Lung (tissue), 10 donors: Measurements from ENCODE around the gene NBPF9. TPM values are rescaled to one million over a fixed set of nuclear protein-coding genes. Genes with fewer than 3 reads are reported as not detected.
"Not testable (repeated sequence)": the region's sequence is repeated elsewhere in the genome, so short reads cannot be mapped to it uniquely, and the experiment has no call there.

ENCODE experiments used
- ATAC-seq: fragments of 200-7000 bp; cut with Tn5 transposase; one replicate; pipeline ENCODE4 v1.9.1; 2020; ENCODE audit warnings: moderate number of reproducible peaks; ENCODE audit not compliant: insufficient read depth, low FRiP score
- DNase-seq, 3 donors: peaks; one replicate each; pipeline ENCODE4 v3.0.0-alpha.2; 2013 to 2017
- H3K27ac ChIP-seq, 2 donors: one replicate each; pipeline ENCODE4 v1.5.1; 2013; ENCODE audit warnings: mild to moderate bottlenecking in 2 of 2, moderate library complexity in 2 of 2, control low read depth in 1 of 2, inconsistent platforms in 1 of 2, low read depth in 1 of 2, low read length in 1 of 2
- H3K27me3 ChIP-seq, 3 donors: one replicate each; pipeline ENCODE4 v1.5.1; 2013; ENCODE audit warnings: low read length in 2 of 3; ENCODE audit not compliant: control insufficient read depth in 3 of 3, insufficient read depth in 3 of 3
- H3K36me3 ChIP-seq, 4 donors: one replicate each; pipeline ENCODE4 v1.5.1; 2013; ENCODE audit warnings: low read length in 4 of 4, mild to moderate bottlenecking in 1 of 4, moderate library complexity in 1 of 4; ENCODE audit not compliant: control insufficient read depth in 4 of 4, insufficient read depth in 4 of 4
- H3K4me1 ChIP-seq, 5 donors: one replicate each; pipeline ENCODE4 v1.5.1; 2013; ENCODE audit warnings: low read length in 5 of 5, mild to moderate bottlenecking in 2 of 5, moderate library complexity in 1 of 5; ENCODE audit not compliant: control insufficient read depth in 5 of 5, insufficient read depth in 5 of 5
- H3K4me3 ChIP-seq: one replicate; pipeline ENCODE4 v1.5.1; 2013; ENCODE audit warnings: mild to moderate bottlenecking, control low read depth, moderate library complexity
- H3K9ac ChIP-seq, 2 donors: one replicate each; pipeline ENCODE4 v1.5.1; 2013; ENCODE audit warnings: low read length in 2 of 2, control low read depth in 1 of 2; ENCODE audit not compliant: insufficient read depth in 1 of 2
- H3K9me3 ChIP-seq, 4 donors: one replicate each; pipeline ENCODE4 v1.5.1; 2013; ENCODE audit warnings: low read length in 3 of 4, mild to moderate bottlenecking in 1 of 4, moderate library complexity in 1 of 4; ENCODE audit not compliant: control insufficient read depth in 4 of 4, insufficient read depth in 3 of 4
- WGBS, 2 donors: extraction: QIAGEN DNeasy Blood & Tissue Kit; methylation state at CpG; one replicate each; pipeline ENCODE4 v1.1.7; 2013; 5-methylcytosine and 5-hydroxymethylcytosine counted together
- polyA plus RNA-seq, 2 donors: library from polyadenylated mRNA; stranded (reverse); fragments of 200-250 nt; gene quantifications; one replicate each; pipeline ENCODE4 v1.2.1, GENCODE V29; 2013
- total RNA-seq, 2 donors: library from RNA; depleted of rRNA in 1 of 2; stranded (reverse); fragments of >200 nt in 1 of 2; gene quantifications; one replicate each; pipeline ENCODE4 v1.2.1, GENCODE V29; 2014 to 2021
- donor health status: Bipolar disorder and iron deficiency.
- donor health status: healthy.
- donor health status: DM: yes; HTN: yes; CAD: no.

Gene NBPF9
- total and polyA plus RNA-seq, 4 donors = 9.5 to 35.4 (median 18.1) TPM

DNA sequence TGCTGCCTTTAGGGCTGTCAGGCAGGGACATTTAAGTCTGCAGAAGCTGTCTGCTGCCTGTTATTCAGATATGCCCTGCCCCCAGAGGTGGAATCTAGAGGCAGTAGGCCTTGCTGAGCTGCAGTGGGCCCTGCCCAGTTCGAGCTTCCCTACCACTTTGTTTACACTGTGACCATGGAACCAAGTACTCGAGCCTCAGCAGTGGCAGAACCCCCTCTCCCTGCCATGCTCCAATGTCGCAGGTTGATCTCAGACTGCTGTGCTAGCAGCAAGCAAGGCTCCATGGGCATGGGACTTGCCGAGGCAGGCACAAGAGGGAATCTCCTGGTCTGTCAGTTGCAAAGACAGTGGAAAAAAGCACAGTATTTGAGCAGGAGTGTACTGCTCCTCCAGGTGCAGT lies 60.3 kb downstream of the NBPF9 start:
- WGBS, 2 donors = 81 to 92% methylated on average over 2 to 4 of the region's 4 CpGs
- not testable (repeated sequence) for H3K27ac ChIP-seq, H3K4me3 ChIP-seq, DNase-seq, H3K27me3 ChIP-seq, H3K9me3 ChIP-seq, H3K36me3 ChIP-seq, H3K4me1 ChIP-seq, H3K9ac ChIP-seq, ATAC-seq

DNA sequence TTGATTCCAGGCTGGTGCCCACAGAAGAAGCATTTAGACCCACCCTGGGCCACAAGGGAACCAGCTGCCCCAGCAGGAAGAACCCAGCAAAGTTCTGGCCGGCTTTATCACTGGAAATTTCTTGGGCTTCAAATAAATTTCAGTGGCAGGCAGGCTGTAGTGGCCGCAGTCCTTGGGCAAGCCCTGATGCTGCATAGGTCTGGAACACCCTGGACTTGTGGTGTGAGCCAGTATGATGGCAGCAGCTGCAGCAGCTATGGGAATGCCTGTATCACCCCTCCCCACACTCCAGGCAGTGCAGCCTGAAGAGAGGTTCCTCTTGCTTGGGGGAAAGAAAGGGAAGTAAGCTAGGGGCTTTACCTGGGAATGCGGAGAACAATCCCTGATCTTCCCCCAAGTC lies 69.4 kb downstream of the NBPF9 start:
- not testable (repeated sequence) for H3K4me3 ChIP-seq, DNase-seq, H3K36me3 ChIP-seq, H3K9me3 ChIP-seq, H3K4me1 ChIP-seq, H3K27ac ChIP-seq, H3K9ac ChIP-seq, ATAC-seq, H3K27me3 ChIP-seq
- WGBS, 2 donors = 83 to 86% methylated on average over 1 to 2 of the region's 3 CpGs

DNA sequence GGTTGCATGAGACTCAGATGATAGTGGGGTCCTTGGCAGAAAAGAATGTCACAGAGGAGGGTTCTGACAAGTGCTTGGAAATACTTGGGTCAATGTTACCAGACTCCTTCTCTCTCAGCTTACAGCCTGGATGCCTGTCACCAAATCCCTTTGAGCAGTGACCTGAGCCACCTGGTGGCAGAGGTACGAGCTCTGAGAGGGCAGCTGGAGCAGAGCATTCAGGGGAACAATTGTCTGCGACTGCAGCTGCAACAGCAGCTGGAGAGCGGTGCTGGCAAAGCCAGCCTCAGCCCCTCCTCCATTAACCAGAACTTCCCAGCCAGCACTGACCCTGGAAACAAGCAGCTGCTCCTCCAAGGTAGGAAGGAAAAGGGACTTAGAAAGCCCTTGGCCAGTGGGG lies 79.0 kb downstream of the NBPF9 start:
- H3K9ac ChIP-seq, ATAC-seq: not testable (repeated sequence)
- WGBS, 2 donors = no CpG with 5 or more reads among the region's 3 CpGs

DNA sequence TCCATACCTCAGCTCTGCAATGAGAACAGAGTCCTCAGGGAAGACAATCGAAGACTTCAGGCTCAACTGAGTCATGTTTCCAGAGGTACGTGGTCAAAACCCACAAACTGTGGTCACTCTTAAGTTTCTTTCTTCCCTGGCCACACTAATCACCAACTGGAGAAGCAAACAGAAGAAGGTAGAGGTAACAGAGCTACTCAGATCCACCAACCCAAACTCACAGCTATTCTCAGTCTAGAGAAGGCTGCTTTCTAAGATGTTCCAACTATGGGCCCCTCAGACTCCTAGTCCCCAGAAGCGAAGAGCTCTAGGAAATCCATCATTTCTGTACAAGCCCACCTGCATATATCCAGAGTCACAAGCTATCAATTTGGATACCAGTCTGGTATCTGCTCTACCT lies 84.8 kb downstream of the NBPF9 start:
- H3K27ac ChIP-seq, H3K36me3 ChIP-seq, H3K4me3 ChIP-seq, DNase-seq, H3K4me1 ChIP-seq, H3K27me3 ChIP-seq, H3K9me3 ChIP-seq, H3K9ac ChIP-seq, ATAC-seq: not testable (repeated sequence)
- WGBS, 2 donors = 81 to 86% methylated on average over 2 of the region's 3 CpGs

More for the DNA sequence above, 79.0 kb downstream of the NBPF9 start:
- not testable (repeated sequence) for H3K27ac ChIP-seq, H3K4me3 ChIP-seq, H3K4me1 ChIP-seq, H3K27me3 ChIP-seq, H3K36me3 ChIP-seq, H3K9me3 ChIP-seq, DNase-seq

DNA sequence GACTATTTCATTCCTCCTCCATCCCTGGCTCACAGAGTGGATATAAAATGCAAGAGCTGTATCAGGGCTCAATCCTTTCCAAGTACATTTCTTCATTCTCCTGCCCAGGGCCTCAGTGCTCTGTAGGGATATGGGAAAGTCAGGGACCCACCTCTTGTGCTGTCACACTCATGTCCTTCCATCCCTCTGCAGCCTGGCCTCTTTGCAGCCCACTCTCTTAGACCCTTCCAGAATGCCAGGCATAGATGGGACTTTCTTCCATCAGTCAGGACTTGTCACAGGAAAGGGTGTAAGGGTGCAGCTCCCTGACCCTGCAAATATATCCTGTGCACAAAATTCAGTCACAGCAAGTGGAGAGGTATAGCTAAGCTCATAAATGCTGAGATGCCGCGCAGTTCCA lies 86.7 kb downstream of the NBPF9 start:
- H3K4me3 ChIP-seq, ATAC-seq: not testable (repeated sequence)
- 100% methylated on average over 2 of the region's 2 CpGs for WGBS, 2 donors

DNA sequence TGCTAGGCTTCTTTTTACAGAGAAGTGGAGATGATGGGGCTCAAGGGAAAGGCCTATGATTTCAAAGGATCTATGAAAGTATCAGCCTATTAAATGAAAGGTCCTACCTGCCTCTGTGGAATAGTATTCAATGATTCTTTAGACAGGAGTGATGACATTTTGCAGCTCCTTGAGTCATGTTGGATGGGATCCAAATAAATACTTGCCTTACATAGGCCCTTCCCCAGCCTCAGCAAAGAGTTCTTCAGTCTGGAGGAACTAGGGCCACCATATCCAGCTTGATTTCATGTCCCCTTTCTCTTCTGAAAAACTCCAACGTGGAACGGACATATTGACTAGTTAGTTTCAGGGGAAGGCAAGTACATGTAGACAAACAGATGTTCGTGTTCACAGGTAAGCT lies 87.8 kb downstream of the NBPF9 start:
- H3K9ac ChIP-seq, ATAC-seq, H3K9me3 ChIP-seq, H3K27ac ChIP-seq, H3K27me3 ChIP-seq, DNase-seq, H3K36me3 ChIP-seq, H3K4me1 ChIP-seq, H3K4me3 ChIP-seq: not testable (repeated sequence)
- WGBS, 2 donors = 85 to 89% methylated on average over 3 of the region's 3 CpGs

More for the DNA sequence above, 86.7 kb downstream of the NBPF9 start:
- H3K4me1 ChIP-seq, H3K9ac ChIP-seq, H3K36me3 ChIP-seq, H3K27me3 ChIP-seq, H3K27ac ChIP-seq, DNase-seq, H3K9me3 ChIP-seq: not testable (repeated sequence)

DNA sequence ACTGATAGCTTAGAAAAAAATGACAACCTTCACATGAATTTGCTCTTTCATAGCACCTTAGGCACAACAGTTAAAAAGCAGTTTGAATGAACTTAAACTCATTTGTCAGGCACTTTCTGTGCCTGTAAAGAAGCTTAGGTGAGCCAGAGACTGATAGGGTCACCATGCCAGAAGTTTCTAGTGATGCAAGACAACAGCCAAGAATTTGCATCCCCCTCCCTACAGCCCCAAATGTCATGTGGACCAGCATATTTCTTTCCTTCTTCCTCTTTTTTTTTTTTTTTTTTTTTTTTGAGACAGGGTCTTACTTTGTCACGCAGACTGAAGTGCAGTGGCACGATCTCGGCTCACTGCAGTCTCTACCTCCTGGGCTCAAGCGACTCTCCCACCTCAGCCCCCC lies 89.8 kb downstream of the NBPF9 start:
- not testable (repeated sequence) for H3K27ac ChIP-seq, DNase-seq, H3K9me3 ChIP-seq, ATAC-seq, H3K36me3 ChIP-seq, H3K4me1 ChIP-seq, H3K9ac ChIP-seq, H3K27me3 ChIP-seq, H3K4me3 ChIP-seq
- WGBS, 2 donors = 36 to 77% methylated on average over 4 of the region's 4 CpGs

DNA sequence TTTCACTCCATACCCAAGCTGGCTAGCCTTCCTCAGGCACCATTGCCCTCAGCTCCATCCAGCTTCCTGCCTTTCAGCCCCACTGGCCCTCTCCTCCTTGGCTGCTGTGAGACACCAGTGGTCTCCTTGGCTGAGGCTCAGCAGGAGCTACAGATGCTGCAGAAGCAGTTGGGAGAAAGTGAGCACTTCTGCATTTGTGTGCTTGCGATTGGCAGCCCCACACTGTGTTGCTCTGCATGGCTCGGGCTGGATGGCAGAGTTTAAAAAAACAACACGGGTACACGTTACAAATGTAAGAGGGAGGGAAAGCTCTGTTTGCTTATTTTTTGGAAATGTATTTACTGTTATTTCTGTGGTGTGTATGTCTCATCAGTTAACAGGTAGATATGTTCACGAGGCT lies 90.8 kb downstream of the NBPF9 start:
- H3K27me3 ChIP-seq, H3K4me3 ChIP-seq, H3K27ac ChIP-seq, H3K9me3 ChIP-seq, ATAC-seq, DNase-seq, H3K9ac ChIP-seq, H3K4me1 ChIP-seq, H3K36me3 ChIP-seq: not testable (repeated sequence)
- 0 to 74% methylated on average over 1 of the region's 5 CpGs for WGBS, 2 donors

DNA sequence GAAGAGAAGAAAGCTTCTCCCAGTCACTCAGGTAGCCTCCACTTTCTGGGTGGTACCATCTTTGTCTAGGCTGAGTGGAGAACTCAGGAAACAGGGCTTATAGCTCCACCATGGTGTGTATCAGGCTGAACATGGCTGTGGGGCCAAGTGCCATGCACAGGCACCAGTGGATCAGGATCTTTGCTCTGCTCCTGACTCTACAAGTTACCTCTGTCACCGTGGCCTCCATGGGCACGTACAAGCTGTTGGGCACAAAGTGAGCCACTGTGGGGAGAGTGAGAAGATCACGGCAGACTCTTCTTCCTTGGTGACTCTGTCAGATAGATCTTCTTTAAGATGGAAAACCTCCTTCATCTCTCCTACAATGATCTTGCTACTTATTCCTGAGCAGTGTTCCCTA lies 93.6 kb downstream of the NBPF9 start:
- not testable (repeated sequence) for H3K9me3 ChIP-seq, H3K4me1 ChIP-seq, H3K27me3 ChIP-seq, H3K4me3 ChIP-seq, DNase-seq, ATAC-seq, H3K27ac ChIP-seq, H3K9ac ChIP-seq, H3K36me3 ChIP-seq
- WGBS, 2 donors = 92 to 98% methylated on average over 3 of the region's 3 CpGs
